Gastrocnemius medialis (tissue), 4 donors: ENCODE measurements around the gene APOL6.
A peak's percentile ranks its signal among the peaks of the same experiment; 100 is the strongest.

Source experiments
- POLR2A ChIP-seq, 2 donors: fragments of 450-650 bp; IDR thresholded peaks; one replicate each; pipeline ENCODE4 v1.6.1; 2017; ENCODE audit warnings: antibody characterized with exemption in 2 of 2, mild to moderate bottlenecking in 2 of 2, moderate library complexity in 2 of 2
- TF ChIP-seq, protein P1 (sequence below), 5 experiments: fragments of 450-650 bp in 3 of 5; fragments of 200-600 bp in 2 of 5; sonication (generic) in 2 of 5; IDR thresholded peaks in 4 of 5; conservative IDR thresholded peaks in 1 of 5; 1 replicate in 4 of 5; 2 replicates in 1 of 5; pipeline ENCODE4 v1.5.1; 2016 to 2019; ENCODE audit warnings: antibody characterized with exemption in 5 of 5, mild to moderate bottlenecking in 3 of 5, moderate library complexity in 3 of 5

DNA sequence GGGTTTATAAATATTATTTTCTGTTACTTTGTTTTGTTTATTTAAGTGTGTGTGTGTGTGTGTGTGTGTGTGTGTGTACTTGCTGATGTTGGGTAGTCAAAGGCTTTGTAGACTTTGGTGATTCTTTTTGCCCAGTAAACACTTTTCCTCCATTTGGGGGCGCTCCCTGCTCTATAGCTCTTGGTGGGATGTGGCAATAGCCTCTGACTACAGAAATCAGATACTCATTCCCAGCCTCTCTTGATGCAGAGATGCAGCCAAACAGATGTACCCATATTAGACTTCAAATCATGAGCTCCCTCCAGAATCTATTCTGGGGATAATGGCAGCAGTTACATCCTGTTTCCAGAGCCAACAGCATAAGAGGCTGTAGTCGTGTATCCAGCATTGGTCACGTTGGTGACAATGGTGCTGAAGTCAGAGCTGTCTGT lies 36.0 kb downstream of the APOL6 start:
- TF ChIP-seq, protein P1, sequence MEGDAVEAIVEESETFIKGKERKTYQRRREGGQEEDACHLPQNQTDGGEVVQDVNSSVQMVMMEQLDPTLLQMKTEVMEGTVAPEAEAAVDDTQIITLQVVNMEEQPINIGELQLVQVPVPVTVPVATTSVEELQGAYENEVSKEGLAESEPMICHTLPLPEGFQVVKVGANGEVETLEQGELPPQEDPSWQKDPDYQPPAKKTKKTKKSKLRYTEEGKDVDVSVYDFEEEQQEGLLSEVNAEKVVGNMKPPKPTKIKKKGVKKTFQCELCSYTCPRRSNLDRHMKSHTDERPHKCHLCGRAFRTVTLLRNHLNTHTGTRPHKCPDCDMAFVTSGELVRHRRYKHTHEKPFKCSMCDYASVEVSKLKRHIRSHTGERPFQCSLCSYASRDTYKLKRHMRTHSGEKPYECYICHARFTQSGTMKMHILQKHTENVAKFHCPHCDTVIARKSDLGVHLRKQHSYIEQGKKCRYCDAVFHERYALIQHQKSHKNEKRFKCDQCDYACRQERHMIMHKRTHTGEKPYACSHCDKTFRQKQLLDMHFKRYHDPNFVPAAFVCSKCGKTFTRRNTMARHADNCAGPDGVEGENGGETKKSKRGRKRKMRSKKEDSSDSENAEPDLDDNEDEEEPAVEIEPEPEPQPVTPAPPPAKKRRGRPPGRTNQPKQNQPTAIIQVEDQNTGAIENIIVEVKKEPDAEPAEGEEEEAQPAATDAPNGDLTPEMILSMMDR (IDR thresholded peaks at IDR 0.05 in 4 of 5, conservative IDR thresholded peaks at IDR 0.05 in 1 of 5): peak in 4 of 5 experiments; percentile 40 to 53 (median 49)
- TF ChIP-seq POLR2A (IDR thresholded peaks at IDR 0.05): no peak
